Measurements from ENCODE around the gene KCNMA1.

The KCNMA1 gene

GRCh38 chr10:77461636-77462296, 175.8 kb downstream of the KCNMA1 start:
- Histone ChIP-seq H3K36me3 (ENCODE audit: control insufficient read depth, insufficient read depth, low read length) (no peaks in the 10 kb centered on the region), H3K4me3 (replicated peaks; ENCODE audit: low read depth, low read length) (no peak overlapping the region)

GRCh38 chr10:77459905-77460304, 177.7 kb downstream of the KCNMA1 start:
- DNase-seq (ENCODE audit: extremely low read depth, insufficient read length) = no peak
- Histone ChIP-seq H3K27me3 (replicated peaks; ENCODE audit: control insufficient read depth, insufficient read depth, low read length) (no peaks in the 10 kb centered on the region), H3K36me3 (ENCODE audit: control insufficient read depth, insufficient read depth, low read length) (no peaks in the 10 kb centered on the region), H3K4me3 (replicated peaks; ENCODE audit: low read depth, low read length) (no peak overlapping the region)
- TF ChIP-seq CTCF (IDR thresholded peaks at IDR 0.05; ENCODE audit: insufficient read depth, low read length, poor library complexity, severe bottlenecking) = no peak

More at GRCh38 chr10:77461636-77462296, 175.8 kb downstream of the KCNMA1 start:
- TF ChIP-seq CTCF (IDR thresholded peaks at IDR 0.05; ENCODE audit: insufficient read depth, low read length, poor library complexity, severe bottlenecking) = no peak
- no peaks in the 10 kb centered on the region for H3K27me3 ChIP-seq (replicated peaks; ENCODE audit: control insufficient read depth, insufficient read depth, low read length)
- peak; percentile 26 for DNase-seq (ENCODE audit: extremely low read depth, insufficient read length)

DNA sequence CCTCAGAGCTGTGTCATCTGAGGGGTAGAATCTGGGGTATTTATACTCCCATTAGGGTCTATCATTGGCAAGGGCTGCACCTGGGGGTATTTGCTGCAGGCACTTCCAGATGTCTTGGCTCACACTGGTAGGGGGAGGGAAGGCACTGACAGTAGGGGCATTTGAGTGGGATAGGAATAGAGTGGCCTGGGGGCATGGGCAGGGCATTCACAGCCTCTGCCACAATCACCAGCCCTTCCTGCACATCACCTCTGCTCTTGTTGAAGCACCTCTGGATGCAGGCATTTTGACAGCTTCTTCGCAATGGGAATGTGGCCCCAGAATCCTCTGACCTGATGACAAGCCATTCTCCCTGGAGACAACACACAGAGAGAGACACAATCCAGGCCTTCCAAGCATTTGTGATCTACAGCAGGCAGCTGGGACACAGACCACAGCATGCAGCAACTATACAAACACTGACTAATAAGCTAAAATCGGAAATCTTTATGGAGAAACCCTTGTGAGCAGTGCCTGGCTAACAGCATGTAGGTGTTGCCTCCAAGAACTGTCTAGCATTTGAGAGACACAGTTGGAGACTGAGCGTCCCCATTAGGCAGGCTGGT, 178.5 kb downstream of the KCNMA1 start:
- Histone ChIP-seq H3K36me3 (ENCODE audit: control insufficient read depth, insufficient read depth, low read length) (no peaks in the 10 kb centered on the region), H3K4me3 (replicated peaks; ENCODE audit: low read depth, low read length) (no peak overlapping the region), H3K27me3 (replicated peaks; ENCODE audit: control insufficient read depth, insufficient read depth, low read length) (no peaks in the 10 kb centered on the region)
- DNase-seq (ENCODE audit: extremely low read depth, insufficient read length) = no peak
- no peak for TF ChIP-seq CTCF (IDR thresholded peaks at IDR 0.05; ENCODE audit: insufficient read depth, low read length, poor library complexity, severe bottlenecking)

- no peak for DNase-seq (ENCODE audit: extremely low read depth, insufficient read length)
- no peaks in the 10 kb centered on the region for H3K27me3 ChIP-seq (replicated peaks; ENCODE audit: control insufficient read depth, insufficient read depth, low read length)
- TF ChIP-seq CTCF (IDR thresholded peaks at IDR 0.05; ENCODE audit: insufficient read depth, low read length, poor library complexity, severe bottlenecking) = no peak
Observed at GRCh38 chr10:77457721-77458120, 179.9 kb downstream of the KCNMA1 start.

GRCh38 chr10:77457266-77457665, 180.3 kb downstream of the KCNMA1 start:
- Histone ChIP-seq H3K27me3 (replicated peaks; ENCODE audit: control insufficient read depth, insufficient read depth, low read length) (no peaks in the 10 kb centered on the region), H3K4me3 (replicated peaks; ENCODE audit: low read depth, low read length) (no peak overlapping the region), H3K36me3 (ENCODE audit: control insufficient read depth, insufficient read depth, low read length) (no peaks in the 10 kb centered on the region)
- no peak for TF ChIP-seq CTCF (IDR thresholded peaks at IDR 0.05; ENCODE audit: insufficient read depth, low read length, poor library complexity, severe bottlenecking)
- DNase-seq (ENCODE audit: extremely low read depth, insufficient read length) = no peak

More at GRCh38 chr10:77457721-77458120, 179.9 kb downstream of the KCNMA1 start:
- no peak overlapping the region for H3K4me3 ChIP-seq (replicated peaks; ENCODE audit: low read depth, low read length)
- no peaks in the 10 kb centered on the region for H3K36me3 ChIP-seq (ENCODE audit: control insufficient read depth, insufficient read depth, low read length)
